ENCODE results near the gene AMT.

Gene AMT, protein sequence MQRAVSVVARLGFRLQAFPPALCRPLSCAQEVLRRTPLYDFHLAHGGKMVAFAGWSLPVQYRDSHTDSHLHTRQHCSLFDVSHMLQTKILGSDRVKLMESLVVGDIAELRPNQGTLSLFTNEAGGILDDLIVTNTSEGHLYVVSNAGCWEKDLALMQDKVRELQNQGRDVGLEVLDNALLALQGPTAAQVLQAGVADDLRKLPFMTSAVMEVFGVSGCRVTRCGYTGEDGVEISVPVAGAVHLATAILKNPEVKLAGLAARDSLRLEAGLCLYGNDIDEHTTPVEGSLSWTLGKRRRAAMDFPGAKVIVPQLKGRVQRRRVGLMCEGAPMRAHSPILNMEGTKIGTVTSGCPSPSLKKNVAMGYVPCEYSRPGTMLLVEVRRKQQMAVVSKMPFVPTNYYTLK

DNA sequence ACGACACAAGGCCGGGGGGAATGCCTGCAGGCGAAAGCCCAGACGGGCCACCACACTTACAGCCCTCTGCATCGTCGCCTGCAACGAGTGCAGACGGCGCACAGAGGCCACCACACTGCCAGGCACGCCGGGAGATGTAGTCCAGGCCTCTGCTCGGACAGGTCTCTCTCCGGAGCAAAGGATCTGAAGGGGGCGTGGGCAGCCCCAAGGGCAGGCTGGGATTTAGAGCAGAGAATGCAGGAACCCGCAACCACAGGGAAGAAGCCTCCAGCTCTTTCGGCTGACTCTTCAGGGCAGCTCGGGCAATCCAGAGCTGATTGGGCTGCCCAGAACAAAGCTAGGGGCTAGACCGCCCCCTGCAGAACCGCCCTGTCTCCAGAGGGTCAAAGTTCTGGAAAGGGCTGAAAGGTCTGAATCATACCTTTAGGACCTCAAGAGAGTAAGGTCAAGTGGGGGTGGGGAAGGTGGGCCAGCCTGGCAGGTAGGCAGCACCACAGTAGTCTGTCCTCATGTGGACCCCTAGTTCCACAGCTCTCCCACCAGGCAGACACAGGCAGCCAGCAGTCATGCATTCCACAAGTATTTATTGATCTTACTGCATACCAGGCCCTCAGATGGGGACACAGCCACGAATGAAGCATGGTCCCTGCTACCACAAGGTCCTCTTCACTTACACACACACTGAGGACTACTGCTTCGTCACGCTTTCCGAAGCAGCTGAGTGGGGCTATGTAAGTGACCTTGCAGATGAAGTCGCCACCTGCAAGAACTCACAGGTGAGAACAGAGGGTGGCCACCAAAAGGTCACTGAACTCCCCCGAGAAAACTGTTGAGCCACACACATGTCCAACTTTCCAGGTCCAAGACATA lies at the start of gene AMT:
AMT (minus strand) TSS at position 95 of the 870 bp plus-strand sequence; CDS start at position 72, 23 bp downstream.
- FAIRE-seq: no peak

DNA sequence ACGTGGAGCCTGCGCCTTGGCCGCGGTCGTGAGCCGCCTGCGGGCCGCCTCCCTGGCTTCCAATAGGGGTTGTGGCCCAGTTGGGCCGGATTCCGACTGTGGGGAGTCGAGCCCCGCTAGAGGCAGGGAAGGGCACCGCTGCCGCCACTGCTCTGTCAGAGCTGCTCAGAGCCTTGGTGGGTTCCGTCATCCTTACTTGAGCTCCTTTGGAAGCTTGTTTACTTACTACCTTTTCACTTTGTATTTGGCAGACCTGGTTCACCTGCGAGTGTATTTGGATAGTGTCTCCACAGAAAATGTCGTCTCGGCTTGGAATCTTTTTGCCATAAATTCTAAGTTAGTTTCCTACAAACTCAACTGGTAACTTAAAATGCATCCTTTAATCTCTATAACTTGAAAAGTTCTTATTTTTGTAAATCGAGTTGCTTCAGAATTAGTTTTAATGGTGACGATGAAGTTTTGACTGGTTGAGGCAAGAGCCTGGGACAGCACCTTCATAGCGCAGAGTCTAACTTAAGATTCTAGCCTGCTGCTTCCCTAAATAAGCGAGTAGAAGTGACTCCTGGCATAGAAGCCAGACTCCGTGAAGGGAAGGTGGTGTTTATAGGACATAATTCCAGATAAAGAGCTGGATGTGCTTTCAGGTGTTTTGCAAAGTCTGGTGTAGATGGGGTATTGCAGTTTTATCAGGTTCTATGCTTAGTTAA lies 48.6 kb upstream of the AMT start:
- no peak for FAIRE-seq

DNA sequence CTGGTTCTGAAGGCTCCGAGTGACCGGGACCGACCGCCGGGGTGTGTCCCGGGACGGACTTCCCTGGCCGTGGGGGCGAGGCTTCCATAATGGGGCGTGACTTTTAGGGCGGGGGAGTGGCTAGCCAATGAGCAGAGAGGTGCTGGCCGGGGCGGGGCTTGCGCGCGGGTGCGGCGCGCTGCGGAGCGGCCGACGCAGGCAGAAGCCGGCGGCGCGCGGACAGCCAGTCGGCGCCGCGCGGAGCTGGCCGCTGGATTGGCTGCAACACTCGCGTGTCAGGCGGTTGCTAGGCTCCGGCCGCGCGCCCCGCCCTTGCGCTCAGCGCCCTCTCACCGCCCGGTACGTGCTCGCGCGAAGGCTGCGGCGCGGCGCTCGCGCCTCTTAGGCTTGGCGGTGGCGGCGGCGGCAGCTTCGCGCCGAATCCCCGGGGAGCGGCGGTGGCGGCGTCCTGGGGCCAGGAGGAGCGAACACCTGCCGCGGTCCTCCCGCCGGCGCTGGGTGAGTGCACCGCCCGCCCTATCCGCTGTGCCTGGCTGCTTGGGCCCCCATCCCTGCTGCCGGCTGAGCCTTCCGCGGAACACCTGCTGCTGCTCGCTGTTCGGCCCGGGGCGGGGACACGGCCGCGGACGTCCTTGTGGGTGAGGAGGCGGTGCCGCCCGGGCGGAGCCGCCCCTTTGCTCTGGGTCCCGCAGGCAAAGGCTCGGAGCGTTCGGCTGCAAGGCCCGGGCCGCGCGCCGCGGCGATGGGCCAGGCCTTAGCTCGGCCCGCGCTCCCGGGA lies 47.9 kb upstream of the AMT start, which contains the start of gene DAG1:
DAG1 (plus strand) TSS at position 332 of the 778 bp plus-strand sequence. CDS start 40,268 bp downstream, outside the sequence.
- no peak for FAIRE-seq

DNA sequence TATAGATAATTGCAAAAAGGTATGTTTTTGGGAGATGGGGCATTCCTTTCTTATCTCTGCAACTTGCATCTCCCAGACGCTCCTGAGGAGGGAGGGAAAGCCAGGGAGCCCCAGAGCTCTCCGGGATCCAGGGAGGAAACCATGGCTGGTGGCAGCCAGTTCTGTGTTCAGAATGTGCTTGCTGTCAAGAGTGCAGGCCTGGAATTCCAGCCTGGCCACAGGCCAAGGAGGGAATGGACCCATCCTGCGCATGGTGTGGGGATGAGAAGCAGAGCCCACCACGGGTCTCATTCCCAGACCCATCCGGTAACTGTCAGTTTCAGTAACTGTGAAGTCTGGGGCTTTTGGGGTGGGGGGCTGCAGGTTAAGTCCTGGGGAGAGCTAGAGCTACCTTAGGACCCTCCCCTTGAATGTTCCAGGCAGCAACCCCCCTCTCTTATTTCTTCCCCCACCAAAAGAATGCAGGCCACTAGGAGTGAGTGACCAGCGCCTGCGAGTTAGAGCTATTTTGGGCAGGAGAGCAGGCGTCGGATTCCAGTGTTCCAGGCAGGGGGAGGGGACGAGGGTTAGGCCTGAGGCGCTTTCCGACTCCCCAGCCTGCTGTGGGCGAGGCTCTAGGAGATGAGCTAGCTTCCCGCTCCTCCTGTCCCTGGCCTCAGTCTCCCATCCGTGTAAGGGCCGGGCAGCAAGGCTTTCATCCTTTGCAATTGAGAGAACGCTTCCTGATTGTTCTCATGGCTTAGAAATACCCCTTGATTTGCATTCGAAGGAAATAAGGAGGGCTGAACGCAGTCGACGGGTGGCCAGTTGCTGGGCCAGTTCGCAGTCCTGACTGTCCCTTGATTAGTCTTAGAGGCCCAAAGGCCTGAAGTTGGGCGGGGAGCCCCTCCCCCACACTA lies 47.0 kb upstream of the AMT start:
- FAIRE-seq: no peak

DNA sequence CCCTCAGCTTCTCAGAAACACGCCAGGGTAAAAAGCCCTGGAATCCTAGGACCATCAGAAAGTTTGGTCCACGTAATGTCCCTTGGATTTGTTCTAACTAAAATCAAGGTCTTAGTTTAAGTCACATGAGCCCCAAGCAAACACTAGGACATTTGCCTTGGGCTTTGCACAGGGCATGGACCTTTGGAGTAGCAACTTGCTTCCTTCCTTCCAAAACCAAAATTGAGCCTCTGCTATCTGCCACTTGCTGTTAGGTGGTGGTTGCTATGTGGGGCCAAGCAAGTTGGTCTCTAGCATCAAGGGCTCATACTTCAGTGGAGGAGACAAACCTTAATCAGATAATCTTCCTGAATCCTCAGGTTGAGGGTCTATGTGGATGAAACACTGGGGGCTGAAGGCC lies 43.8 kb upstream of the AMT start:
- no peak for FAIRE-seq

DNA sequence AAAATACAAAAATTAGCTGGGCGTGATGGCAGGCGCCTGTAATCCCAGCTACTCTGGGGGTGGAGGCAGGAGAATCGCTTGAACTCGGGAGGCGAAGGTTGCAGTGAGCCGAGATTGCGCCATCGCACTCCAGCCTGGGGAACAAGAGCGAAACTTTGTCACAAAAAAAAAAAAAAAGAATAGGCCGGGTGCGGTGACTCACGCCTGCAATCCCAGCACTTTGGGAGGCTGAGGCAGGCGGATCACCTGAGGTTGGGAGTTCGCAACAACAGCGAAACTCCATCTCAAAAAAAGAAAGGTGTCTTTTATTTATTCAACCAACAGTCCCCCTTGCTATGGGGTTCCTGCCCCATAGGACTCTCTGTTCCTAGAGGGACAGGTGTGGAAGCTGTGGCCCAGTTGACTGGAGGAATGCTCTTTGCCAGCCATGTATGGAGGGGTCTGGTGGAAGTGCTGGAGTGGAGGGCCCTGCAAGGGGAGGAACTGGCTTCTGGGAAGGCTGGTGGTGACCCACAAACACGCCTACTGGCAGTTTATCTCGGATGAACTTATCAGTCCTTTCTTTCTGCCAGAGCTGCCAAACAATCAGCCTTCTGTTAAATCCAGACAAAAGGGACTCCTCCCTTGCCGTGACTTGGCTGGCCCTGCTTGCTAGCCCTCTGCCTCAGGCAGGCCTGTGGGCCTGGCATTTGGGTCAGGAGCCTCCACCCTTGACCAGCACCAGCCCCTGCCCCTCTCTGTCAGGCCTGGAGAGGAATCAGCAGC lies 43.2 kb upstream of the AMT start:
- no peak for FAIRE-seq

DNA sequence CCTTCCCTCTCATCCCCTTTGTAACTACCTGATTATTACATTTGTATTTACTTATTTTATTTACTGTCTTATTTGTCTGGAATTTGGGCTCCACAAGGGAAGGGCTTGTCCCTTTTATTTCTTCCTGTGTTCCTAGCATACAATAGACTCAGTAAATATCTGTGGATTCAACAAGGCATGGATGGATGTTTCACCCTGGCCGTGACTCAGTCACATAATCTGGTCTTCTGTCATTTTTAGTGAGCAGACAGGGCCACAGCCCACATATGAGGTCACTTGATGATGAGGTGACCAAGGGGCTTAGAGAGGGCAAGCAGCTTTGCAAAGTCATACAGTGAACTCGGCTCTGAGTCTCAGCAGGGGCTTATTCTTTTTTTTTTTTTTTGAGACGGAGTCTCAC lies 39.9 kb upstream of the AMT start:
- no peak for FAIRE-seq

DNA sequence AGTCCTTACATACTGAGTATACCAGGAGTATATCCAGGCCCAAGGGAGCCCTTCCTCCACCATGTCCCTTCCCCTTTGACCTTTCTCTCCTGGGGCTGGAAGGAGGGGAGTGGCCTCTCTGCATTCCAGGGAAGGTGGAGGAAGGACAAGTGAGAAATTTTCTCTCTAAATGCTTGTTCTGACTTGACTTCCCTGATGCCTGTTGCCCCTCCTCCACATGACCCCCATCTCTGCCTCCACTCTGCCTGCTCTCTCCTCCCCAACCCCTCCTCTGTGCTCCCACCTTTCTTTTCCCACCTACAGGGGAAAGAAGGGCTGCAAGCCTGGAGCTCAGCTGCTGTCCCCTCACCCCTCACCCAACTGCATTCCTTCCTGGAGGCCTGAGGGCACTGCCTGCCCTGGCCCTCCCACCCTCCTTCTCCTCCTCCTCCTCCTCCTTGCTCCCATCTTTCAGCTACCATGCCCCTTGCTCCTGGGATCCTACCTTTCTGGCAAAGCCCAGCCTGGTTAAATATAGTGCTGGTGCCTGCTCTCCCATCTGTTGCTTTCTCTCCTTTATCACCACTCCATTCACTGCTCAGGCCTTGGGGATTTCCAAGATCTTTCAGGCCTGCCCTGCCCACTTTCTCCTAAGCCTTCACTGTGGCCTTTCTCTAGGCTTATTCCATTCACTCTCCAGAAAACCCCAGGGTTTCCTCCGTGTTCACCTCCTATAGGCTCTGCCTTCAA lies 39.3 kb upstream of the AMT start:
- no peak for FAIRE-seq

DNA sequence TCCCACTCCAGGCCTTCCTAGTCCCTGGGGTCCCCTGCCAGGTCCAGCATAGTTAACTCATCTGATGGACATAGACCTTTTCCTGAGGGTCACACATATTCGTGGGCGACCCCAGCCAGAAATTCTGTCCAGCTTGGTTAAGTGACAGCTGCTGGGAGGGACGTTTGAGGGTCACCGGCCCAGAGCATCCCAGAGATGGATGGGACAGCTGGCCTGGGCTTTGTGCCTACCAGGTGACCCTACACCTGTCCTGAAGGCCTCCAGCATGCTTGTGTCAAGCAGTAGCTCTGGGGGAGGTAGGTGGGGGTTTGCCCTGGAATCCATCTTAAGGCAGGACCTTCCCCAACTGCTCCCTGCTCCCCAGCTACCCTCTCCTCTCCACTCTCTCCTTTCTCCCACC lies 38.7 kb upstream of the AMT start:
- no peak for FAIRE-seq

DNA sequence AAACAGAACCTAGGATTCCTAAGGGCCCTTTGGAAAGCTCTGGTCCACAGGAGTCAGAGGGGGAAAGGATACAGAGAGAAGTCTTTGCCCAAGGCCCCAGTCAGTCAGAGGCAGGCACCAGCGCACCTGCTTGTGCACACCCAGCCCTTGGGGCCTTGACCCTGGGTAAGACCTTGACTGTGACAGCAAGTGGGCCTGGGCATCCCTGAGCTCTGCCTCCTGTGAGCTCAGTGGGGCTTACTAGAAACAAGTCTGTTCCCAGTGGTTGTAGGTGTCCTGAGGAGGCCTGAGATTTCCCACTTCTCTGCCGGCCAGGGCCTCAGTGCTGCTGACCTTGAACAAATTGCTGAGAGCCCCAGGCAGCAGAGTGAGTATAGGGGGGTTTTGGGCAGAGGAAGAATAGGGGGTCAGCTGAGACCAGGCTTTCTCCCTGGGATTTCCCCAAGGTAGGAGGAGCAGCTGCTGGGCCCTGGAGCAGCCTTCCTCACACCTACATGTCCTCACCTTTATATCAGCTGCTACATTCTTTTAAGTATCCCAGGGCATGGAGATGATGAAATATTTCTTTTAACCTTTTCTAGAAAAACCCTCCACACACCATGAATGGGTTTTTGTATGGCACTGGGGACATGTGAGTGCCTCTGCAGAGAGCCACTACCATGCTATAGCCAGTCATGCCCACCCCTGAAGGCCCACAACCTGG lies 38.1 kb upstream of the AMT start:
- no peak for FAIRE-seq

DNA sequence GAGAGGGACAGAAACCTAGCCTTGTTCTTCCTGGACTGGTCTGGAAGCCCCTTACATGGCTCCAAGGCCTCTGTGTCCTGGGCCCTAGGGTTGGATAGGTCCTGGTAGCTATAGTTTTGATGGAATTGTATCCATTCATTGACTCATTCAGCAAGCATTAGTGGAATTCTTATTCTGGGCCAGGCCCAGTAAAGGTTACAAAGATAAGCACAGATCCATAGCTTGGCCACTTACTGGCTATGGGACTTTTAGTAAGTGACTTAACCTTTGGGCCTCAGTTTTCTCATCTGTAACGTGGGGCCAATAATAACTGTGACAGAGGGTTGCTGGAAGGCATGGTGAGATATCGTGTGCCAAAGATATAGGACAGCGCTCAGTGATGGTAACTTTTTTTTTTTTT lies 34.2 kb upstream of the AMT start:
- FAIRE-seq: no peak

DNA sequence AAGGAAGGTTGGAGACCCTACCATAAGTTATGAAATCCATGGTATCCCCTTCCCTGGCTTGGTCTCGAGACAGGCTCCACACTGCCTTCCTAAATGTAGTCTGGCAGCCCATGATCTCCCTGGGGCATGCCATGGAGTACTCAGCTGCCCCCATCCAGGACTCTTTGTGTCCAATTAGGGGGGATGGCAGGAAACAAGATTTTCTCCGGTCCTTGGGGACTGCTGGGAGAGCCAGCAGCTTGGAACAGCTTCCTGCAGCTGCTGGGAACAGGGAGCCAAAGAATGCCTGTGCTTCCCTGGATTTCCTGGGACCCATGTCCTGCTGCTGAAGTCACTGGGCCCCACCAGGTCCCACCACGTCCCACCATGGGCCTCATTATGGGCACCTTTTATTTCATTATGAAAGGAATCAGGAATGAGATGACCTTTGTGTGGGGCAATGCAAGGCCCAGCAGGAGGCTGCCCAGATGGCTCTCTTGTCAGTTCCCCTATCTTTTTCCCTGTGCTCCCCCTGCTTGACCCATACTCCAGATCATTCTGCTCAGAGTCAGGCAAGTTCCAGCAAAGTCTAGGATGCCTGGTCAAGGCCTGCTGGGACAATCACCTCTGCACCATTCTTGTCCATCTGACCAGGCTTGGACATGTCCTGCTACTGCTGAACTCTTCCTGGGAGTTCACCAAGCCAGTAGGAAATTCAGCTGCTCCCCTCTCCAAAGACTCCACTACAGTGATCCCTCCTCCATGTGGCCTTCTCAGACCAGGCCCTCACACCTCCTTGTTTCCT lies 32.8 kb upstream of the AMT start:
- no peak for FAIRE-seq

DNA sequence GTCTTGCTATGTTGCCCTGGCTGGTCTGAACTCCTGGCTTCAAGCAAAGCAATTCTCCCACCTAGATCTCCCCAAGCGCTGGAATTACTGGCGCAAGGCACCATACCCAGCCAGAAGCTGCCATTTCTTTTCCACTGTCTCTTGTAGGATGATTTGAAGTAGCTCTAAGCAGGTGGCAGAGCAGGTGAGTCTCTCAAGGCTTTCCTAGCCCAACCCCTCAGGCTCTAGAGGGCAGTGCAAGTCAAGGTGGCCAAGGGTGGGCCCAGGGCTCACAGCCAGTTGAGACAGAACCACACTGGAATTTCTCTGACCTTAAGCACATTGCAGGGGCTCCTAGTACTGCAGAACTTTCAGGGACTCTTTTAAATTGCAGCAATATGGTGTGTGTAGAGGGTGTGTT lies 32.2 kb upstream of the AMT start:
- no peak for FAIRE-seq

DNA sequence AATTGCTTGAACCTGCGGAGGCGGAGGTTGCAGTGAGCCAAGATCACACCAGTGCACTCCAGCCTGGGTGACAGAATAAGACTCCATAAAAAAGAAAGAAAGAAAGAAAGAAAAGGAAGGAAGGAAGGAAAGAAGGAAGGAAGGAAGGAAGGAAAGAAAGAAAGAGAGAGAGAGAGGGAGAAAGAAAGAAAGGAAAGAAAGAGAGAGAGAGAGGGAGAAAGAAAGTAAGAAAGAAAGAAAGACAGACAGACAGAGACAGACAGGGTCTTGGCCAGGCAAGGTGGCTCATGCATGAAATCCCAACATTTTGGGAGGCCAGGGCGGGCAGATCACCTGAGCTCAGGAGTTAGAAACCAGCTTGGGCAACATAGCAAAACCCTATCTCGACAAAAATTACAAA lies 31.3 kb upstream of the AMT start:
- FAIRE-seq: no peak

DNA sequence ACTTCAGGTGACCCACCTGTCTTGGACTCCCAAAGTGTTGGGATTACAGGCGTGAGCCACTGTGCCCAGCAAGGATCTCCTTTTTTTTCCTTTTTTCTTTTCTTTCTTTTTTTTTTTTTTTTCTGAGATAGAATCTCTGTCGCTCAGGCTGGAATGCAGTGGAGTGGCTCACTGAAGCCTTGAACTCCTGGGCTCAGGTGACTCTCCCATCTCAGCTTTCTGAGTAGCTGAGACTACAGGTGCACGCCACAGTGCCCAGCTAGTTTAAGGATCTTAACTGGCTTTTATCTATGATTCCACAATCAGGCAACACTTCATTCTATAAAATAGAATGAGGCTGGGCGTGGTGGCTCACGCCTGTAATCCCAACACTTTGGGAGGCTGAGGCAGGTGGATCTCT lies 23.1 kb upstream of the AMT start:
- FAIRE-seq: no peak

DNA sequence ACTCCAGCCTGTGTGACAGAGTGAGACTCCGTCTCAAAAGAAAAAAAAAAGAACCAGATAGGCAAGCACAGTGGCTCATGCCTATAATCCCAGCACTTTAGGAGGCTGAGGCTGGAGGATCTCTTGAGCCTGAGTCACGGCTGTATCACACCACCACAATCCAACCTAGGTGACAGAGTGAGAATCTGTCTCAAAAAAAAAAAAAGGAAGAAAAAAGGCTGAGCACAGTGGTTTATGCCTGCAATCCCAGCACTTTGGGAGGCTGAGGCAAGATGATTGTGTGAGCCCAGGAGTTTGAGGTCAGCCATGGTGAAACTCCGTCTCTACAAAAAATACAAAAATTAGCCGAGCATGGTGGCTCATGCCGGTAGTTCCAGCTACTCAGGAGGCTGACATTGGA lies 12.5 kb upstream of the AMT start:
- no peak for FAIRE-seq

DNA sequence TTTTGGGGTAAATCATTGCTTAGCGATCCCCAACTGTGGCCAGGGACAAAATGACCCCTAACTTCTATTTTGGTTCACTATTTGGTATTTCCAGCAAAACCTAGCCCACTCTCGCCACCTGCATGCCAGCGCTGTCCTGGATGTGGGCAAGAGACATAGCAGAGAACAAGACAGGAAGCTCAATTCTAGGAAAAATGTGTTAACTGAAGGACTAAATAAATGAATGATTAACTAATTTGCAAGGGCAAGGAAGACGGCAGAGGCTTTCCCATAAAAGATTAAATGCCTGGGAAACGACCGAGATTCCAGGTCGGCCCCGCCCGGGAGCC lies 6.4 kb upstream of the AMT start:
- FAIRE-seq: no peak

DNA sequence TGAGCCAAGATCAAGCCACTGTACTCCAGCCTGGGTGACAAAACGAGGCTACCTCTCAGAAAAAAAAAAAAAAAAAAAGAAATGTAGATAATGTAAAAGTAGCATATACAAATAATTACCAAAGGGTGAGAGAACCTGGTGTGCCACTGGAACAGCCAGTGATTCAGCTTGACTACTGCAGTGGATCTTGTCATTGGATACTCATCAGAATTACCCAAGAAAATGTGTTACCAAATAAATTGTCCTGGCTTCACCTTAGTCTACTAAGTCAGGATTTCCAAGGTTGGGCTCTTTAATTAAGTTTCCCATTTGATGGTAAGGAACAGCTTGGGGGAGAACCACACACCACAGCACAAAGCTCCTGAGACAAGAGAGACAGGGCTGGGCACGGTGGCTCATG lies 5.3 kb upstream of the AMT start:
- no peak for FAIRE-seq

DNA sequence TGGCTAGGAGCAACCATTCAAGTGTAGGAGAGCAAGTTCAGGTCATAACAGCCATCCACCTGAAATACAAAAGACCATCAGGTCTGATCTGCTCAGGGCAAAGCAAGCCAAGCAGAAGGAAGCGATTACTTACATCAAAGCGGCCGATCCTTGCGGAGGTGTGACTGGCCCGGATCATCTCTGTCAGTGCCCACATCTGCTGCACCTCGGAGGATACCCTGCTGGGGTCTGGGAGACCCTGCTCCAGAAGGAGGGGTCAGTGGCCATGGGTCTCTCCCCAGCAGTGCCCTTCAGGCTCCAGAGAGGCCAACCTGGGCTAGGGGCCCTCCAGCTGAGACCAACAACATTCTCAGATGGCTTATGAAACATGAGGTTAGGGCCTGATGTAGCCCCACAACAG lies 2.5 kb upstream of the AMT start:
- no peak for FAIRE-seq

All from TTC549 (cell line).